OCI-M2 (cell line): ENCODE measurements around the gene FCN2.
"Not testable (repeated sequence)": the region's sequence is repeated elsewhere in the genome, so short reads cannot be mapped to it uniquely, and the experiment has no call there.

ENCODE experiments used
- DNase-seq: peaks from one replicate; lab custom pipeline; 2025; ENCODE audit not compliant: unreplicated experiment; lab: John Stamatoyannopoulos, UW

FCN2 gene

DNA sequence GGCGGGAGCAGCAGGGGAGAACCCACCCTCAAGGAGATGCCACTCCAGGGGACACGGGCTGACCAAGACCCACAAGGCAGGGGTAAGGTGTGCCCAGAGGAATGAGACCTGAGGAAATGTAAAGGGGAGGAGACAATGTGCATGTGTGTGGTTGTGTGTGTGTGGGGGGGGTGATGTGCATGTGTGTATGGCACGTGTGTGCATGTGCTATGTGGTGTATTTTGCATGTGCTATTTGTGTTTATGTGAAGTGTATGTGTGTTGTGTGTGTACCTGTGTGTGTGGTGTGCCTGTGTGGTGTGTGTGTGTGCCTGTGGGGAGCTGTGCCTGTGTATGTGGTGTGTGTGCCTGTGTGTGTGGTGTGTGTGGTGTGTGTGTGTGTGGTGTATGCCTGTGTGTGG lies 33.5 kb upstream of the FCN2 start:
- no peak for DNase-seq

DNA sequence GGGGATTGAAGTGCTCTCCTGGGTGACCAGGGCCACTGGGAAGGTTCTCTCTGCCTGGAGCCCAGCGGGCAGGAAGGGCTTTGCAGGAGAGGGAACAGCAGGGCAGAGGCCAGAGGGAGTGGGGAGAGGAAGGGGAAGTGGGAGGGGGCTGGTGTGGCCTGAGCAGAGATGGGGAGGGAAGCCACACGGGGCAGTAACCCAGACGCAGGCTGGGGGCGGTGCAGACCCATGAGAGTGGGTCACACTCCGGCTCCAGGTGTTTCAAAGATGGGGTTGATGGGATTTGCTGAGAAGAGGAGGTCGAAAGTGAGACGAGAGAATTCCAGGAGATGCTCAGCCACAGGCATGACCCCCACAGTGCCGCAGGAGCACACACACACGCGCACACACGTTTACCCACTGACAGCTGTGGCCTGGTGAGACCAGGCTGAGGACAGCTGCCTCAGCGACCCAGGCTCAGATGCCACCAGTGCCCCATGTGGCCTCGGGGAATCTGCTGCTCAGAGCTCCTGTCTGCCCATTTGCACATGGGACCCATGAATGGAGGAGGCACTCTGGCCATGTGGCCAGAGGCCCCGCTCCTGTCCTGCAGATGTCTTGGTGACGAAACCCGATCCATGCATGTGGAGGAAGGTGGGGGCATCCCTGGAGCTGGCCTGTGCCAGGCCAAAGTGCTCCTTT lies 32.7 kb upstream of the FCN2 start:
- no peak for DNase-seq

DNA sequence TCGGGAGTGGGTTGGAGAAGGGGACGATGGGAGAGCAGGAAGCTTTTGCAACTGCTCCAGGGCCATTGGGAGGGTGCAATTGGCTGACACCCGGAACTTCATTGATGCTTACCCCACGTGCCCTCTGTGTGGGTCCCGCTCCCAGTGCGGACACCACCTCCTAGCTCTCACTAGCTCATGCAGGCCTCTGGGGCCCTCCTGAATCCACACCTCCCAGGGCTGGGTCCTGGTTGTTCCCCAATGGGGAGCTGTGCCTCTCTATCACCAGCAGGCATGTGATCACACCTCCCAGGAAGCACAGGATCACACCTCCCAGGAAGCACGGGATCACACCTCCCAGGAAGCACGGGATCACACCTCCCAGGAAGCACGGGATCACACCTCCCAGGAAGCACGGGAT lies 32.1 kb upstream of the FCN2 start:
- DNase-seq = no peak

DNA sequence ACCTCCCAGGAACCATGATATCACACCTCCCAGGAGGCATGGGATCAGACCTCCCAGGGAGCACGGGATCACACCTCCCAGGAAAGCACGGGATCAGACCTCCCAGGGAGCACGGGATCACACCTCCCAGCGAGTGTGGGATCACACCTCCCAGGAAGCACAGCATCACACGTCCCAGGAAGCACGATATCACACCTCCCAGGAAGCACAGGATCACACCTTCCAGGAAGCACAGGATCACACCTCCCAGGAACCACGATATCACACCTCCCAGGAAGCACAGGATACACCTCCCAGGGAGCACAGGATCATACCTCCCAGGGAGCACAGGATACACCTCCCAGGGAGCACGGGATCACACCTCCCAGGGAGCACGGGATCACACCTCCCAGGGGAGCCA lies 30.0 kb upstream of the FCN2 start:
- no peak for DNase-seq

DNA sequence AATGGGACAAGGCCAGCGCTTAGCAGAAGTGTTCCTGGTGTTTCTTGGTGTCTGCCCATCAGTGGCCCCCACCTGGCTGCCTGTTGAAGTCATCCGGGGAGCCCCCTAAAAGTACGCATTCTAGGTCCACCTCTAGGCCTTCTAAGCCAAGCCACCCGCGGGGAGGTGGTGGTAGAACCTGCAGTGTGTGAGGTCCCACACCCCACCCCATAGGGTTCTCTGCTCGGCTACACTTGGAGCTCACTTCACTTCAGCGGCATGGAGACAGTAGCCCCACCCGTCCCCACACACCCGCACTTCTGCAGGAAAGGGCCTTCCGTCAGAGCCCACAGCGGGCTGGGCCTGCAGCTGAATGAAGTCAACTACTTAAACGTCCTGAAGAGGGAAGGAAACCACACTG lies 29.6 kb upstream of the FCN2 start:
- no peak for DNase-seq

DNA sequence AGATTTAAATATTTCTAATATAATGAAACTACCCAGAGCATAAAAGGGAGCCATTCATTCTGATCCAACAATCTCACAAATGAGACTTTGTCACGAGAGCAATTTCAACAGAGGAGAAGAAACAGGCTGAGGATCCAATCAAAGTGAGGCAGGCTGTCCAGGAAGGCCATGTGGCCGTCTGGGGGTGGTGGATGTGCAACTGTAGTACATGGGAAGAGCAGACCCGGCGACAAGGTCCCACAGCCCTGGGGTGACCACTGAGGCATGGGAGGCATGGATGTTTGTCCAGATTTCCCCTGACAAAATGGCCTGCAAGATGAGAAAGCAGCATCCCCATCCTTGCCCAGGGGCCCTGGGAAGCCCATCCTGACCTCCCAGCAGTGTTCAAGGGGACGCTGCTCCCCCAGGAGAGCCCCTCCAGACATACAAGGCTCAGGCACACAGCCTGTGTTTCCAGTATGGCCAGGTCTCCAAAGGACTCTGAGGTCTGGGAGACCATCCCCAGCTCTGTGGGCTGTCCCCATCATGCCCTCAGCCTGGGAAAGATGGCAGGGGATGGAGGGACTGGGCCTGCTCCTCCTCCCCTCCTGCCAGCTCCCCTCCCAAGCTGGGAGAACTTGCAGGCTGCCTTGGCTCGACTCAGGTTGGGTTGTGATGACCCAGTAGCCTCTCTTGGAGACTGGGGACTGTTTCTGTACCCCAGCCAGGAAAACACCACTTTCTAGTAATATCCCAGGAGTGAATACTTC lies 27.5 kb upstream of the FCN2 start:
- DNase-seq = no peak

DNA sequence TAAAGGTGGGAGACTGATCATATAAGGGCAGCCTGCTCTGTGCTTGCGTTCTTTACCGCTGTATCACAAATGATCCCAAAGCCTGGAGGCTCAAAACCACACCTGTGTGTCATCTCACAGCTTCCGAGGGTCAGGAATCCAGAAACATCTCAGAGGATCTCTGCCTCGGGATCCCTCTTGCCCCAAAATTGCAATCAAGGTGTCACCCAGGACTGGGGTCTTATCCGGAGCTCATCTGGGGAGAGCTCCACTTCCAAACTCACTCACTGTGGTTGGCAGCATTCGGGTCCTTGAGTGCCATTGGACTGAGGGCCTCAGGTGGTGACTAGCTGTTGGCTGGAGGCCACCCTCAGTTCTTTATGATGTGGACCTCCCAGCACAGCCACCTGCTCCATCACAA lies 26.7 kb upstream of the FCN2 start:
- DNase-seq = no peak

DNA sequence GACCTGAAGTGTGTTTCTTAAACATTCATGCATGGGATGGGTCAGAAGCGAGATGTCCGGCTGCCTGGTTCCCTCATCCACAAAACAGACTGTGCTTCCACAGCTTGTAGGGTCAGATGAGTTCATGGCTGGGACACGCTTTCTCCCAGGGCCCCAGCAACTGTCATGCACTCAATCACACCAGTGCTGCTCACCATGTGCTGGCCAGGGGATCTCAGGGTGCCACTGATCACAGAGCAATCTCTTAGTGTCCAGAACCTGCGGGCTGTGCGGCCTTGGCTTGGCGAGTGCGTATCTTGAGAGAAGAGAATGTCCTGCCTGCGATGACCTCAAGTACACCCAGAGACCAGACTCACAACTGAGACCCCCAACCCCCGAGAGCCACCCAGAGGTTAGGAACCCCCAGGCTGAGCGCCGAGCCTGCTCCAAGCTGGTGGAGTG lies 26.0 kb upstream of the FCN2 start:
- no peak for DNase-seq

DNA sequence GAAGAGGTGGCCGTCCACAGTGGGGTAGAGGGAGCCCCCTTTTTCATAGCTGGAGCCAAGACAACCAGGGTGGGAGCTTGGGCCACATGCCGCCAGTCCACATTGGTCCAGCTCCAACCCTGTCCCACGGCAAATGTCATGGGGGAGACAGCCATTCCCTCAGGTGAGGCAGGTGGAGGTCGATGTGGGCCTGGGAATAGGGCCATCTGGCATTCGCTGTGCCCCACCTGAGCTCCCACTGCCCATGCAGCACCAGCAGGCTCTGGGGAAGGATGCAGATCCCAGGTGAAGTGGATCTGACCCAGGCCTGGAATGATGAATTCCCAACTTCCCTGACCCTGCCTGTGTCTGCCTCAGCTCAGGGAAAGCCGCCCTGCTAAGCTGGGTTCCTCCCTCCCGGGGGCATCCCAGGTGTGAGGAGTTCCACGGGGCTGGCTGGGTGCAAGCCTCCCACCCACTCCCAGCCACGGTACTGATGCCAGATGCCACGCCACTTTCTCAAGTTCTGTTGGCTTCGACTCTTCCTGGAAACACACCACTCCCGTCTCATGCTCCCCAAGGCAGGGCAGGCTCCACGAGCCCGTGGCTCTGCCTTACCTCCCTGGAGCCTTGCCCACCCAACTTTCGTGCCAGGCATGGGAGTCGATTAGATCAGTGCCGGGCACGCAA lies 25.2 kb upstream of the FCN2 start:
- no peak for DNase-seq

DNA sequence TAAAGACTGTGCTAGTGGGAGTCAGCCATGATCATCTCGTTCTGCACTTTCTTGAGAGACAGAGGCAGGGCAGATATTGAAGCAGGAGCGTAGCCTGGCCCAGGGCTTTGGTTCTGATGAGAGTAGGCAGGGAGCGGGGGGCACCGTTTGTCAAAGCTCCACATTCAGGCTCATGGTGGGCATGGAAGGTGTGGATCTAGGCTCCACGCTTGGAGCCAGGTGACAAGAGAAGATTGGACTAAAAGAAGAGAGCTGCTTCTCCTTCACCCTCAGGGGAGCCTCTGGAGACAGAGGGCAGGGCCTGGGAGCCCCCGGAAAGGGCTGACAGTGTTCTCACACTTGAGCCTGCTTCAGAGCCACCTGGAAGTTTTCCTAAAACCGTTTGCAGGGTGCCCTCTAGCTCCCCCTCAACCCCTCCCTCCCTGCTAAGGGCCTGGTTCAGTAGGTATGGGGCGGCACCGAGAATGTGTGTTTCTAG lies 24.7 kb upstream of the FCN2 start:
- DNase-seq = no peak

DNA sequence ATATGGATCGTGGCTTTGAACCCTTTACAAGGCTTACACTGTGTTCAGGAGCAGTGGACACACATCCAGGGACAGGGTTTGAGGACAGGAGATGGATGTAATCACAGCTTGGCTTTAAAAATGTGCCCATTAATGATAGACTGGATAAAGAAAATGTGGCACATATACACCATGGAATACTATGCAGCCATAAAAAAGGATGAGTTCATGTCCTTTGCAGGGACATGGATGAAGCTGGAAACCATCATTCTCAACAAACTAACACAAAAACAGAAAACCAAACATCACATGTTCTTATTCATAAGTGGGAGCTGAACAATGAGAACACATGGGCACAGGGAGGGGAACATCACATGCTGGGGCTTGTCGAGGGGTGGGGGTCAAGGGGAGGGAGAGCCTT lies 23.2 kb upstream of the FCN2 start:
- DNase-seq = not testable (repeated sequence)

DNA sequence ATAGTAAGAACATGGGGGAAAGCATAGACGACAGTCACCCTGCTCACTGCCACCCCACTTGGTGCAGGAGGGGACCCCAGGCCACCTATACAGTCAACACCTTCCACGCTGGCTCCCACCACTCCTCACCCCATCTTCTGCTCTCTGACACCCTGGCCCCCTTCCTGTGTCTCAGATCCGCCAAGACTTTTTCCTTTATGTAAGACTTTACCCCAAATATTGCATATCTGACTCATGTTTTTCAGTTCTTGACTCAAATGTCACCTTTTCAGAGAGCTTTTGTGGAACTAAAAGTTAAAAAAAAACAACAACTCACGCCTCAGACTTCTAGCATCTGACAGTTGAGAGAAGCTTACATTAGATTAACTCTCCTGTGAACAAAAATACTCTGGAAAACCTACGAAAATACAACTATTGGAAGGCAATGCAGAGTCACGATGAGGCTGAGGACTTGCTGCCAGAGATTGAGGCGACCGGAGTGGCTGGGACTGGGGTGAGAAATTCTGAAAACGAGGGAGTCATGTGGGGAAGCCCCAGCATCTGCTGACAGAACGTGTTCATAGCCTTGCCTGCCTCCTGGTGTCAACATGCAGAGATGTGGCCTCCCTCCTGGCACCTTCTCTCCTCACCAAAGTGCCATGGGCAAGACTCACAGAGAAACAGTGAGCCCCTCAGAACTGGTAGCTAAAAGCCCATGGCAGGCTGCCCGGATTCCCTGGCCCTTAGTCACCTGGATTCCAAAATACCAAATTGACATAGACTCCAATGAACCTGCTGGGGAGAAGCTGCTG lies 22.4 kb upstream of the FCN2 start:
- DNase-seq = no peak

DNA sequence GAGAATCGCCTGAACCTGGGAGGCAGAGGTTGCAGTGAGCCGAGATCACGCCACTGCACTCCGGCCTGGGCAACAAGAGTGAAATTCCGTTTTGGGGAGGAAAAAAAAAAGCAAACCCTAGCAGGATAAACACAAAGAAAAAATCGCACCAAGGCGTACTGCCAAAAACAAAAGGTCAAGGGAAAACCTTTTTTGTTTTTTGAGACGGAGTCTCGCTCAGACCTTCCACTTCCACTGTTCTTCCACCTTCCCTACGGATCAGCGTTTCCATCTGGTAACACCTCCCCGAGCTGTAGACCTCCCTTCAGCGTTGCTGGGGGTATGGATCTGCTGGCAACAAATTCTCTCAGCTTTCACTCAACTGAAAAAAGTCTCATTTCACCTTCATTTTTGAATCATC lies 20.1 kb upstream of the FCN2 start:
- DNase-seq = no peak

DNA sequence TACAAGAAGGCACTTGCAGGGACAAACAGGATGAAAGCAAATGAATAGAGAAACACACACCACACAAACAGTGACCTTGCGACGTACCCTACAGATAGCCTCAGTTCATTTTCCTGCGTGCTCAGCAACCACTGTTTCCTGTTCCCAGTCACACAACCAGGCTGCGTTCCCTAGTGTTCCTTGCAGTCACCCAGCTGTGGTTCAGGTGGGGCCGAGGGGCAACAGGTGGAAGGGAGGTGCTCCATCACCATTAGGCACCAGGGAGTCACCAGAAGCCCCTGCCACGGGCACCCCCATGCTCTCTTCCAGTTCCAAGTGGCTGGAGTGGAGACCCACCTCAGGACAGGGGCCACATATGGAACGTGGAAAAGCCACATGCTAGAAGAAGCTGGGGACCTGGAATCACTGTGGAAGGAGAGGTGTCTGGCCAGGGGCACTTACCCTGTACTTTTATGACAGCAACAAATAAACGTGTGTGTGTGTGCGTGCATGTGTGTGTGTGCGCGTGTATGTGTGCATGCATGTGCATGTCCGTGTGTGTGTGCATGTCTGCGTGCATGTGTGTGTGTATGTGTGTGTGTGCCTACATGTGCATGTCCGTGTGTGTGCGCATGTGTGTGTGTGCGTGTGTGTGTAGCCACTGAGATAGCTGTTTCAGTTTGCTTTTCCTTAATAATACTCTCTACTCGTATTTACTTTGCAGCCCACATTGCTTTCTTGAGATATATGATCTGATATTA lies 18.8 kb upstream of the FCN2 start:
- DNase-seq = no peak

DNA sequence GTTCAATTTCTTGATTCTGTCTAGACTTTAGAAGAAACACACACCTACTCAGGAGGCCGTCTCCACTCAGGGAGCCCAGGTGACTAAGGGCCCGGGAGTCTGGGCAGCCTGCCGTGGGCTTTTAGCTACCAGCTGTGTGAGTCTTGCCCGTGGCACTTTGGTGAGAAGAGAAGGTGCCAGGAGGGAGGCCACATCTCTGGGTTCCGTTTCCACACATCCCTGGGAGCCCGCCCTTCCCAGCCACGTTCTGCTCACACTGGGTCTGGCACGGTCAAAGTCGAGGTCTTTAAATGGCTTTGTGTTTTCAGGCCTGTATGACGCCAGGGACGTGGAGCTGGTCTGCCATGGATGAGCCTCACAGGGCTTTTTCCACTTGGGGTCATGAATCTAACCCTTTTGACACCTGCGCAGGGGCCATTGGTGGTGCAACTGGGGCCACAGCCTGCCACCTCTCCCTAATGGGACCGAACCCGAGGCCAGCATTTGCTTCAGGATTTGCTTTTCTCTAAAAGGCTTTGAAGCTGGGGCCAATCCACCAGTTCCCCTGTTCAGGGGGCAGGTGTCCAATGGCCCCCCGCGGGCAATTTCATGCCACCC lies 17.2 kb upstream of the FCN2 start:
- no peak for DNase-seq

DNA sequence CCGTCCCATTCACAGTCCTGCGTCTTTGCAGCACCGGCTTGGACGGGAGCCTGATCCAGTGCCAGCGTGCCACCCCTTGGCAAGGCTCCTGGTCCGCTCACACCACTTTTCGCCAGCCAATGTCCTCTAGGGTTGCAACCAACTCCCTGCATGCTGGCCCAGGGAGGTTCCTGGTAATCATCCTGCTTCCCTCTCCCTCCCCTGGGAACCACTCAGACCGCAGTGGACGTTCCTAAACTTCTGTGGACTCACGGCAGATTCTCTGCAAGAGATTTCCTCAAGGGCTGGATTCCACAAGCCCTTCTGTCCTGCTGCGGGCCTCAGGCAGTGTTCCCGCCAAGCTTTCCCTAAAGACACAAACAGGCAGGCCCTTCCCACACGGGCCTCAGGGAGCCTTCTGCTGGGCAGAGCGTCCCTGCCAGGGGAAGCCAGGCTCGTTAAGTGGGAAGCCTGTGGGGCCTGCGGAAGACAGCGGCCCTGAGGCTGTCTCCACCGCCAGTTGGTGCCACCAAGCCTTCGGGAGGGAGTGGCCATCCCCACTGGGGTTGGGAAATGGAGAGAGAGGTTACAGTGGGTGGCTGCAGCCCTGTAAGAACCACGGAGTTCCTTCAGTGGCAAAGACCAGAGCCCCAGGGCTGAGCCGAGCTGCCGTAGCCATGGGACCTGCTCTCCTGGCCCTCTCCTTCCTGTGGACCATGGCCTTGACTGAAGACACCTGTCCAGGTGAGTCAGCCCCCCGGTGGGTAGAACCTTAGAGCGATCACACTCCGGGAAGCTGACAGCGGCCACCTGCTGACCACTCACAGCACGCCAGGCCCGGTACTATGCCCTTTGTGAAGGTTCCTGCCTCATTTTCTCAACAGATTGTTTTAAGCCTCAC lies 16.4 kb upstream of the FCN2 start:
- DNase-seq = no peak

DNA sequence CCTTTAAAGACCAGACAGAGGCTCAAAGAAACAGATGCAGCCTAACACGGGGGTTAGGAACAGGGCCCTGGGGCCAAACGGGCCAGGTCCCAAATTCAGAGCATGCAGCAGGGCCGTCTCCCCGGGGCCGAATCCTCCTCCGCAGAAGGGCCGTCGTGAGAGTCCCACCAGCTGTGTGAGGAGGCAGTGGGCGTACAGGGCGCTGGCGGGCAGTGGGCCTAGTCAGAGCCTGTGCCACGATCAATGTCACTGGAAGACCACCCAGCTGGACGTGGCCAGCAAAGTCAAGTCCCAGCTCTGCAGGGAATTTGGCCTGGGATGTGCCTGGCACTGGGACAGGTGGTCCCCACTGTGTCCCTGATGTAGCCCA lies 15.8 kb upstream of the FCN2 start:
- DNase-seq = no peak

DNA sequence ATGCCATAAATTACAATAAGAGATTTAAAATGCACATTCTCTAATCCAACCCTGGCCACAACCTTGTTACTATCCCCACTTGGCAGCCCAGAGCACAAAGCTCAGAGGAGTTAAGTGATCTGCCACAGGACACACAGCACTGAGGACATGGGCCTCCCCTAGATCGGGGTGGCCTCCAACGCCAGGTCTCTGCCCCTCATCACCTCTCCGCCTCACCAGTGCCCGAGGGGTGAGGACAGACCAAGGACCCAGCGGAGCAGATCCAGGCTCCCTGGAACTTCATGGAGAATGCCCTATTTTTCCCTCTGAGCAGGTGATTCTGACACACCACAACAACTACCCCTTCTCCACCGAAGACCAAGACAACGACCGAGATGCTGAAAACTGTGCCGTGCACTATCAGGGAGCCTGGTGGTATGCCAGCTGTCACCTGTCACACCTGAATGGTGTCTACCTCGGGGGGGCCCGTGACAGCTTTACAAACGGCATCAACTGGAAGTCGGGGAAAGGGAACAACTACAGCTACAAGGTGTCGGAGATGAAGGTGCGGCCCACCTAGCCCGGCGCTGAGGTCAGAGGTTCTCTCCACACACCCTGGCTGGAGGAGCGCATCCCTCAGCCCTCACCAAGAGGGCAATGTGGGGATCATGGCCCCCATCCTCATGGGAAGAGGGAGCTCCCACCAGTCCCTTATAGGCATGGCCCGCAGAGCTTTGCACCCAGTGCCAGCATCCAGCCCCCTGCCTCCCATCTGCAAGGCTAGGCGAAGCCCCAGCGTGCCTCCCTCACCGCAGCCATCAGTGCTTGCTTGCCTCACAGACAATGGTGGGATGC lies 12.5 kb upstream of the FCN2 start:
- DNase-seq = no peak
